Measurements from ENCODE around the gene C1orf146.
"Not testable (repeated sequence)": the region's sequence is repeated elsewhere in the genome, so short reads cannot be mapped to it uniquely, and the experiment has no call there.

The C1orf146 gene

DNA sequence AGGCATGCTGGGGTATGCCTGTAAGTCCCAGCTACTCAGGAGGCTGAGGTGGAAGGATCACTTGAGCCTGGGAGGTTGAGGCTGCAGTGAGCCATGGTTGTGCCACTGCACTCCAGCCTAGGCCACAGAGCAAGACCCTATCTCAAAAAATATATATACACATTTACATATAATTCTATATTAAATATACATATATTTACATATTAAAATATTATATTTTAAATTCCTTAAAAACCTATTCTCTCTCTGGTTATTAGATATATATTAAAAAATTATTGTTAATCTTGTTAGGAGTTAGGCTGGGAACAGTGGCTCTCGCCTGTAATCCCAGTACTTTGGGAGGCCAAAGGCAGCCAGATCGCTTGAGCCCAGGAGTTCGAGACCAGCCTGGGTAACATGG lies 58.4 kb downstream of the C1orf146 start:
- DNase-seq = no peak

- no peak for DNase-seq
These were observed 59.5 kb downstream of the C1orf146 start for GRCh38 chr1:92277105-92277723.

GRCh38 chr1:92279781-92280180 lies 62.1 kb downstream of the C1orf146 start:
- not testable (repeated sequence) for DNase-seq

GRCh38 chr1:92281411-92281810 lies 63.7 kb downstream of the C1orf146 start:
- not testable (repeated sequence) for DNase-seq

DNA sequence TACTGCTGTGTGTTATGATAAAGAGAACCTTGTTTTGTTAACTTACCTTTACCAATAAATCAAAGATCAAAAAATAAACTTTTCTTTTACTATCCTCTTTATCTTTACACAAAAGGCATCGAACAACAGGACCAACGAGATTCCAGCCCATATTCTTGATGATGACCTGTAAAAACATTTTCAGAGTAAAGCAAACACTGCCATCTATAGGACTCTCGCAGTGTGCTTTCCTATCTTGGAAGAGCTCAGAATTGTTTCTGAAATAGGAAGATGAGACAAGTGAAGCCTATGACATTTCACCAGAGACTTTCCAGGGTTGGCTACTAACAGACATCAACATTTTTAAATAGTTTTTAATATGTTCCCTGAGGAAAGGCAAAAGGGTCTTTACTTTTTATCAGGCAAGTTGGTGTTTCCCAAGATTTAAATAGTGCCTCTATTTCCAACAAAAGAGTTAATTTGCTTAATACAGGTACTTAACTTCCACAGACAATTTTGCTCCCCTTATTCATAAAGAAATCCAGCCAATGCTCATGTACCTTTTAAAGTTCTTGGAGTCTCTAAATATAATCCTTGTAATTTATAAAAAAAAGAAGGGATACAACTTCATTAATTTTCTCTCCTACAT lies 73.8 kb downstream of the C1orf146 start:
- DNase-seq = peak; percentile 2
